ENCODE measurements around the gene GALP. TPM values are rescaled to one million over a fixed set of nuclear protein-coding genes. Genes with fewer than 3 reads are reported as not detected.
"Not testable (repeated sequence)": the region's sequence is repeated elsewhere in the genome, so short reads cannot be mapped to it uniquely, and the experiment has no call there.

Gene GALP
- total RNA-seq, 2 experiments from 2014 or later, result not detected

DNA sequence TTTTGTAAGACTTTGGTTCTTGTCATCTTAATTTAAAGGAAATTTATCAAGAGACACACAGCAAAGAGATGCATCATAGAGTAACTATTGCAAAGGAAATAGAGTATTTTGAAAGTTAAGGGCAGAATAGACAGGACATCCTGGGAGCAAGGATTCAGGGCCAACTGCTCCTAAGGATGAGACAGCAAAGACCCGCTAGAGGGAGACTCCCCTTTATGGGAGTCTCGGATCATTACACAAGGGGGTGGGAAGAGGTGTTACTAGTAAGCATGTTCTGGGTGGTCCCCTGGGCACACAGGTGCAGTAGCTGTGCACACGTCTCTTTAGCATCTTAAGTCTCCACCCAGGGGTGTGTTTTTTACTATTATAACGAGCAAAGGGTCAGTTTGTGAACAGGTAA, 35.9 kb downstream of the GALP start:
- CTCF ChIA-PET, result no interaction called here
- no peak for ATAC-seq (ENCODE audit: poor library complexity)
- intact Hi-C loops (cut with DNase I, micrococcal nuclease), result no loop called here
- TF ChIP-seq, protein P1, sequence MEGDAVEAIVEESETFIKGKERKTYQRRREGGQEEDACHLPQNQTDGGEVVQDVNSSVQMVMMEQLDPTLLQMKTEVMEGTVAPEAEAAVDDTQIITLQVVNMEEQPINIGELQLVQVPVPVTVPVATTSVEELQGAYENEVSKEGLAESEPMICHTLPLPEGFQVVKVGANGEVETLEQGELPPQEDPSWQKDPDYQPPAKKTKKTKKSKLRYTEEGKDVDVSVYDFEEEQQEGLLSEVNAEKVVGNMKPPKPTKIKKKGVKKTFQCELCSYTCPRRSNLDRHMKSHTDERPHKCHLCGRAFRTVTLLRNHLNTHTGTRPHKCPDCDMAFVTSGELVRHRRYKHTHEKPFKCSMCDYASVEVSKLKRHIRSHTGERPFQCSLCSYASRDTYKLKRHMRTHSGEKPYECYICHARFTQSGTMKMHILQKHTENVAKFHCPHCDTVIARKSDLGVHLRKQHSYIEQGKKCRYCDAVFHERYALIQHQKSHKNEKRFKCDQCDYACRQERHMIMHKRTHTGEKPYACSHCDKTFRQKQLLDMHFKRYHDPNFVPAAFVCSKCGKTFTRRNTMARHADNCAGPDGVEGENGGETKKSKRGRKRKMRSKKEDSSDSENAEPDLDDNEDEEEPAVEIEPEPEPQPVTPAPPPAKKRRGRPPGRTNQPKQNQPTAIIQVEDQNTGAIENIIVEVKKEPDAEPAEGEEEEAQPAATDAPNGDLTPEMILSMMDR (IDR thresholded peaks at IDR 0.05), result no peak
- Histone ChIP-seq H3K4me1 (ENCODE audit: insufficient read depth, low read length) (no peaks in the 10 kb centered on the region), H3K9me3 (ENCODE audit: control insufficient read depth in 1 of 2, insufficient read depth in 1 of 2, low read length in 2 of 2) (peaks cover 0 to 4% of the 10 kb centered on the region in 2 experiments), H3K27ac (ENCODE audit: low read depth in 1 of 2, low read length in 2 of 2) (no peak overlapping the region), H3K4me3 (ENCODE audit: low read length) (no peak overlapping the region), H3K36me3 (ENCODE audit: insufficient read depth, low read length) (no peaks in the 10 kb centered on the region), H3K27me3 (ENCODE audit: control insufficient read depth in 1 of 2, insufficient read depth in 2 of 2, low read length in 2 of 2) (peaks cover 0 to 3% of the 10 kb centered on the region in 2 experiments)
- Mint-ChIP-seq H3K27ac (no peak overlapping the region), H3K27me3 (peaks cover 42% of the 10 kb centered on the region), H3K4me3 (no peak overlapping the region), H3K4me1 (ENCODE audit: low read depth) (no peaks in the 10 kb centered on the region), H3K9me3 (no peaks in the 10 kb centered on the region), H3K36me3 (ENCODE audit: low read depth) (no peaks in the 10 kb centered on the region)
- POLR2A ChIA-PET, result no interaction called here
- no peak for DNase-seq

DNA sequence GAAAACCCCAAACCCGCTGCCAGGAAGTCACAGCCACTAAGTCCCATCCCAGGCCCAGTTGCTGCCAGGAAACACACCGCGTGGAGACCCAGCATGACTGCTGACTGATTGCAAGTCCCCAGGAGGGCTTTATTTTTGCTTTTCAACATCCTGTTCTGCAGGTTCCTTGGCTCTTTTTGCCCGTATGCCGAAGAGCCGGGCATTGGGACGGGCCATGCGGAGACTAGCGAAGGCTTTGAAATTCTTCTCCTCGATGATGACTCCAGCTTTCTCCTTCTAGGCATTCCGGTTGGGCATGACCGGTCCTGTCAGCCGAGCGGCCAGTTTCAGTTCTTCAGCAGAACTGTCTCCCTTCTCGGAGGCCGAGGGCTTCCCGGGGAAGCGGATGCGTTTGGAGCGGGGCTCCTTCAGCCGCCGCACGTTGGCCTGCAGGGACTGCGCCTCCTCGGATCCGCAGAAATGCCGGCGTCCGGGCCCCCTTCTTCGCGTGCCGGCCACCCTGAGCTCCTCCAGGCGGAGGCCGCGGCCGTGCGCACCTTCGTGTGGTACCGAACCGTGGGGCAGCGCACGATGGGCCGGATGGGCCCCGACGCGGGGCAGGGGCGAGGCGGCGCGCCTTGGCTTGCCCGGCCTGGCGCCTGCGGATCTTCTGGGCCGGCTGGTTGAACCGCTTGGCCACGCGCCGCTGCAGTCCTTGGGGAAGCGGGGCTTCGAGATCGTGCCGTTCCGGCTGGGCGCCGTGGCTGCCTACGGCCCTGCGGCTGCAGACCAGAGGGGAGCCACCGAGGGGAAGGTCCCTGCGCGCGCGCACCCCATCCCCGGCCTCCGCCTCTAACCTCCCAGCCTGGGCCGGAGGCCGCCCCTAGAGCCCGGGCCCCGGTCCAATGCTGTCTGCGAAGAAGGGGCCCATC, 41.5 kb downstream of the GALP start:
- Histone ChIP-seq H3K36me3 (ENCODE audit: insufficient read depth, low read length) (no peaks in the 10 kb centered on the region), H3K27ac (ENCODE audit: low read depth in 1 of 2, low read length in 2 of 2) (no peak overlapping the region), H3K4me3 (ENCODE audit: low read length) (no peak overlapping the region), H3K27me3 (ENCODE audit: control insufficient read depth in 1 of 2, insufficient read depth in 2 of 2, low read length in 2 of 2) (peaks cover 7 to 9% of the 10 kb centered on the region in 2 experiments), H3K9me3 (ENCODE audit: control insufficient read depth in 1 of 2, insufficient read depth in 1 of 2, low read length in 2 of 2) (peaks cover 0 to 4% of the 10 kb centered on the region in 2 experiments), H3K4me1 (ENCODE audit: insufficient read depth, low read length) (peaks cover 4% of the 10 kb centered on the region)
- DNase-seq (no peak), ATAC-seq (ENCODE audit: poor library complexity) (no peak)
- no peak overlapping the region for H3K4me3 Mint-ChIP-seq
- ChIA-PET CTCF (no interaction called here), POLR2A (no interaction called here)
- peaks cover 13% of the 10 kb centered on the region for H3K36me3 Mint-ChIP-seq (ENCODE audit: low read depth)
- intact Hi-C loops (cut with DNase I, micrococcal nuclease), result no loop called here
- no peak overlapping the region for H3K27ac Mint-ChIP-seq
- no peaks in the 10 kb centered on the region for H3K4me1 Mint-ChIP-seq (ENCODE audit: low read depth)
- no peaks in the 10 kb centered on the region for H3K9me3 Mint-ChIP-seq
- TF ChIP-seq, protein P1 (IDR thresholded peaks at IDR 0.05), result no peak
- H3K27me3 Mint-ChIP-seq, result peaks cover 47% of the 10 kb centered on the region

DNA sequence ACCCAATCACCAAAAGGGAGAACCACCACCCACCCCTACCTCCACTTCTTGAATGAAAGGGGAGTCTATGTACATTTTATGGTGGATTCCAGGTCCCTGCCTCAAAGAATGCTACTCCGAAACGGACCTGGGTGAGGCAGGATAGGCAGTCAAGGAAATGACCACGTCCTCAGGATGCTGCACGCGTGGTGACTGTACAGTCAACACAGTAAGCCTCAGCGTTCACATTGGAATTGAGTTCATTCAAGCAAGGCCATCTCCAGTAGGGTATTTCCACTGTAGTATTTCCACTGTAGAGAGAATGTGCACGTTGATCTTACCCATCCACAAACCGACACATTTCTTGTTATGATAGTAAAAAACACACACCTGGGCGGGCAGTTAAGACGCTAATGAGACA, 43.2 kb downstream of the GALP start:
- H3K4me3 ChIP-seq (ENCODE audit: low read length), result no peak overlapping the region
- H3K27ac Mint-ChIP-seq, result no peak overlapping the region
- peaks cover 27% of the 10 kb centered on the region for H3K36me3 Mint-ChIP-seq (ENCODE audit: low read depth)
- ChIA-PET POLR2A (no interaction called here), CTCF (no interaction called here)
- peaks cover 42% of the 10 kb centered on the region for H3K27me3 Mint-ChIP-seq
- DNase-seq, result no peak
- peaks cover 0 to 4% of the 10 kb centered on the region in 2 experiments for H3K9me3 ChIP-seq (ENCODE audit: control insufficient read depth in 1 of 2, insufficient read depth in 1 of 2, low read length in 2 of 2)
- TF ChIP-seq, protein P1 (IDR thresholded peaks at IDR 0.05), result no peak
- no peak for ATAC-seq (ENCODE audit: poor library complexity)
- H3K4me3 Mint-ChIP-seq, result no peak overlapping the region
- H3K4me1 Mint-ChIP-seq (ENCODE audit: low read depth), result no peaks in the 10 kb centered on the region
- H3K27ac ChIP-seq (ENCODE audit: low read depth in 1 of 2, low read length in 2 of 2), result no peak overlapping the region
- no peaks in the 10 kb centered on the region for H3K9me3 Mint-ChIP-seq
- intact Hi-C loops (cut with DNase I, micrococcal nuclease), result no loop called here
- H3K27me3 ChIP-seq (ENCODE audit: control insufficient read depth in 1 of 2, insufficient read depth in 2 of 2, low read length in 2 of 2), result peaks cover 7 to 9% of the 10 kb centered on the region in 2 experiments
- no peaks in the 10 kb centered on the region for H3K36me3 ChIP-seq (ENCODE audit: insufficient read depth, low read length)
- H3K4me1 ChIP-seq (ENCODE audit: insufficient read depth, low read length), result peaks cover 4% of the 10 kb centered on the region

DNA sequence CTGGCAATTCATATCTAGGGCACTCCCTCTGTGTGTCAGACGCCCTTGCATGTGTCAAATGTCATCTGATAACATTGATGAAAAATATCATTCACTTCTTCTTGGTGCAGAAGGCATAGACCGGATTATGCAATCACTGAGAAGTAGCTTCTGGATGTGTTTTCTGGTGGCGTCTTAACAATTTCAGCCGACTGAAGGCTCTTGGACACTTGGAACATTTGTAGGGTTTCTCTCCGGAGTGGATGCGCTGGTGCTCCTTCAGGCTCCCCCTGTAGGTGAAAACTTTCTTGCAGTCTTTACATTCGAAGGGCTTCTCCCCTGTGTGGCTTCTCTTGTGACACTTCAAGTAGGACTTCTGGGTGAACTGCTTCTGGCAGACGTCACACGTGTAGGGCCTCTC, 45.6 kb downstream of the GALP start:
- H3K4me1 ChIP-seq (ENCODE audit: insufficient read depth, low read length); H3K4me1 Mint-ChIP-seq (ENCODE audit: low read depth); H3K9me3 Mint-ChIP-seq; H3K36me3 ChIP-seq (ENCODE audit: insufficient read depth, low read length); DNase-seq; H3K27ac Mint-ChIP-seq; H3K9me3 ChIP-seq (ENCODE audit: control insufficient read depth in 1 of 2, insufficient read depth in 1 of 2, low read length in 2 of 2); H3K4me3 ChIP-seq (ENCODE audit: low read length); H3K4me3 Mint-ChIP-seq; intact Hi-C loops (cut with DNase I, micrococcal nuclease); H3K27ac ChIP-seq (ENCODE audit: low read depth in 1 of 2, low read length in 2 of 2); H3K27me3 ChIP-seq (ENCODE audit: control insufficient read depth in 1 of 2, insufficient read depth in 2 of 2, low read length in 2 of 2); POLR2A ChIA-PET; CTCF ChIA-PET; ATAC-seq (ENCODE audit: poor library complexity): not testable (repeated sequence)
- Mint-ChIP-seq H3K36me3 (ENCODE audit: low read depth) (peaks cover 30% of the 10 kb centered on the region), H3K27me3 (peaks cover 19% of the 10 kb centered on the region)
